Central memory CD8-positive, alpha-beta T cell (primary cell): ENCODE data around the gene SEZ6L.
A peak's percentile ranks its signal among the peaks of the same experiment; 100 is the strongest.

Experiments
- ATAC-seq: fragments of 150-1000 bp; cut with Tn5 transposase; replicated peaks from 2 replicates; pipeline ENCODE4 v1.10.0; 2022; ENCODE audit warnings: mild to moderate bottlenecking, moderate FRiP score, moderate number of reproducible peaks; ENCODE audit not compliant: poor library complexity, severe bottlenecking; ENCODE audit errors: extremely low read depth
- DNase-seq, 2 donors: peaks; one replicate each; pipeline ENCODE4 v3.0.0; 2021; ENCODE audit warnings: low spot score in 2 of 2
- H3K27ac Mint-ChIP-seq: one replicate; pipeline ENCODE4 v1.8.0; 2022; ENCODE audit warnings: low read depth, mild to moderate bottlenecking, moderate library complexity, mixed read lengths
- H3K27me3 Mint-ChIP-seq: one replicate; pipeline ENCODE4 v1.8.0; 2022; ENCODE audit warnings: mixed read lengths
- H3K36me3 Mint-ChIP-seq: one replicate; pipeline ENCODE4 v1.8.0; 2022; ENCODE audit warnings: mild to moderate bottlenecking, moderate library complexity, mixed read lengths; ENCODE audit not compliant: insufficient read depth
- H3K4me1 Mint-ChIP-seq: one replicate; pipeline ENCODE4 v1.8.0; 2022; ENCODE audit warnings: mixed read lengths
- H3K4me3 Mint-ChIP-seq: one replicate; pipeline ENCODE4 v1.8.0; 2022; ENCODE audit warnings: mild to moderate bottlenecking, moderate library complexity, mixed read lengths
- H3K9me3 Mint-ChIP-seq: one replicate; pipeline ENCODE4 v1.8.0; 2022; ENCODE audit warnings: mixed read lengths

The SEZ6L gene

GRCh38 chr22:26367402-26368245 is 198.4 kb downstream of the SEZ6L start:
- no peak for ATAC-seq
- no peaks in the 10 kb centered on the region for H3K9me3 Mint-ChIP-seq
- H3K4me1 Mint-ChIP-seq: peaks cover 5% of the 10 kb centered on the region
- H3K36me3 Mint-ChIP-seq: no peaks in the 10 kb centered on the region
- H3K27ac Mint-ChIP-seq: no peak overlapping the region
- peak; percentile 34 to 47 for DNase-seq
- no peak overlapping the region for H3K4me3 Mint-ChIP-seq
- H3K27me3 Mint-ChIP-seq: peaks cover 26% of the 10 kb centered on the region

DNA sequence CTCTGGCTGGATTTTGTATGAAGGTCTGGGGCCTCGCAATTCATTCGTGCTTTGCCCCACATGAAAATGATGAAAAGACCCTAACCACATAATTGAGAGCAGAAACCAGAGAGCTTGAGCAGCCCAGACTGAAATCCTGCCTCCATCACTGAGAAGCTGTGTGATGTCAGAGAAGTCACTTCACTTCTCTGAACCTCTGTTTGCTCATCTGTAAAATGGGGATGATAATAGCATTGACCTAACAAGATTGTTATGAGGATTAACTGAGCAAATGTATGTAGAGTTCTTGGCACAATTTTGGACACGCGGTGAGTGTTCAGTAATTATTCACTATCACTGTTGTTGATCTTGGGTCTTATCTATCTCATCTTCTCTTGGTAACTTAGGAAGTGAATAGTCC is 203.6 kb downstream of the SEZ6L start:
- peaks cover 7% of the 10 kb centered on the region for H3K4me1 Mint-ChIP-seq
- H3K36me3 Mint-ChIP-seq: no peaks in the 10 kb centered on the region
- no peaks in the 10 kb centered on the region for H3K9me3 Mint-ChIP-seq
- ATAC-seq: no peak
- no peak overlapping the region for H3K4me3 Mint-ChIP-seq
- H3K27me3 Mint-ChIP-seq: peaks cover 72% of the 10 kb centered on the region
- DNase-seq: no peak
- H3K27ac Mint-ChIP-seq: no peak overlapping the region

DNA sequence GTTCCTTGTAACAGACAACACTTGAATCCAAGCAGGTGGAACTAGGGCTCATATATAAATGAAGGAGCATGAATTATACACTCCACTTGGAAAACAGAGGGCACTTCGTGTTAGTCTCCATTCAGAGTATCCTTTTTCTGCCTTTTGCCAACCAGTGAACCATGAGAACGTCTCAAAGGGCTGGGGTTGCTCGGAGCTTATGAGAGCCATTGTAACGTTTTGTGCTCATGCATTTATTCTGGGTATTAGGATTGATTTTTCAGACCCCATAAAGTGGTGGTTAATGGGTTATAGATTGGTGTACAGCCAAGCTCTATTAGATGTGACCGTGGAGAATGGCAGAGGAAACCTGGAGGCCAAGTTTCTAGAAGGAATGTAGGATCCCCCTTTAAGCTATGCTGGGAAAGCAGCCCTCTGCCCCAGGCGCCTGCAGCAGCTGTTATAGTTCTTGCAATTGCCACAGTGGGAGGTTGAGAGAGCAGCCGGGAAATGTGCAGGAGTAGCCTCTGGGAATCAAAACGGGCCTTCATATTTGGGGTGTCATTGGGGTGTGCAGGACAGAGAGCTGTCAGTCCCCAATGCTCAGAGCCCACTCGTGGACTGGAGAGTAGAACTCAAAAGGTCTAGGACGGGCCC is 205.2 kb downstream of the SEZ6L start:
- Mint-ChIP-seq H3K36me3 (no peaks in the 10 kb centered on the region), H3K27ac (no peak overlapping the region), H3K9me3 (no peaks in the 10 kb centered on the region), H3K4me3 (no peak overlapping the region), H3K4me1 (peaks cover 7% of the 10 kb centered on the region), H3K27me3 (peaks cover 88% of the 10 kb centered on the region)
- ATAC-seq: no peak
- DNase-seq: no peak

GRCh38 chr22:26377170-26377830 is 208.0 kb downstream of the SEZ6L start:
- H3K4me3 Mint-ChIP-seq: peak overlapping the region; percentile 14
- peaks cover 95% of the 10 kb centered on the region for H3K27me3 Mint-ChIP-seq
- H3K27ac Mint-ChIP-seq: no peak overlapping the region
- ATAC-seq (no peak), DNase-seq (no peak)
- H3K9me3 Mint-ChIP-seq: no peaks in the 10 kb centered on the region
- H3K4me1 Mint-ChIP-seq: peaks cover 7% of the 10 kb centered on the region
- no peaks in the 10 kb centered on the region for H3K36me3 Mint-ChIP-seq

- peaks cover 7% of the 10 kb centered on the region for H3K4me1 Mint-ChIP-seq
- H3K4me3 Mint-ChIP-seq: no peak overlapping the region
- no peak overlapping the region for H3K27ac Mint-ChIP-seq
- H3K27me3 Mint-ChIP-seq: peaks cover 94% of the 10 kb centered on the region
- H3K9me3 Mint-ChIP-seq: no peaks in the 10 kb centered on the region
- ATAC-seq (no peak), DNase-seq (no peak)
- H3K36me3 Mint-ChIP-seq: no peaks in the 10 kb centered on the region
Observed at GRCh38 chr22:26380072-26380830, 211.0 kb downstream of the SEZ6L start.

DNA sequence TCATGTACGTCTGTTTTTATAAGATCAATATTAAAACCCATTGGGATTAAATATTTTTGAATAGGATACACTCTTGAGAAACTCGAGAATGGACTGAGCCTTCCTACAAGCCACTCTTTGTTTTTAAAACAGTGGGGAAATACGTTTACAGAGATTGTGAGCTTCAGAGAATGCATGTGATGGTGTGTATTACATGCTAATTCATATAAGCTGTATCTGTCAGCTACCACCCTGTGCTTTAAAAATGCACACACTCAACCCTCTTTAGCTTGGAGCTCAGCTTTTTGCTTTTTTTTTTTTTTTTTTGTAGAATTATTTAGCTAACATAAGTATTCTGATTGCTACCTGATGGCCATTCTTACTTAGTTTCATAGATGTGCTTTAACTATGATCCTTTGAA is 213.5 kb downstream of the SEZ6L start:
- Mint-ChIP-seq H3K27ac (no peak overlapping the region), H3K9me3 (no peaks in the 10 kb centered on the region), H3K36me3 (no peaks in the 10 kb centered on the region), H3K27me3 (peaks cover 86% of the 10 kb centered on the region), H3K4me3 (no peak overlapping the region), H3K4me1 (peaks cover 1% of the 10 kb centered on the region)
- no peak for DNase-seq
- no peak for ATAC-seq

DNA sequence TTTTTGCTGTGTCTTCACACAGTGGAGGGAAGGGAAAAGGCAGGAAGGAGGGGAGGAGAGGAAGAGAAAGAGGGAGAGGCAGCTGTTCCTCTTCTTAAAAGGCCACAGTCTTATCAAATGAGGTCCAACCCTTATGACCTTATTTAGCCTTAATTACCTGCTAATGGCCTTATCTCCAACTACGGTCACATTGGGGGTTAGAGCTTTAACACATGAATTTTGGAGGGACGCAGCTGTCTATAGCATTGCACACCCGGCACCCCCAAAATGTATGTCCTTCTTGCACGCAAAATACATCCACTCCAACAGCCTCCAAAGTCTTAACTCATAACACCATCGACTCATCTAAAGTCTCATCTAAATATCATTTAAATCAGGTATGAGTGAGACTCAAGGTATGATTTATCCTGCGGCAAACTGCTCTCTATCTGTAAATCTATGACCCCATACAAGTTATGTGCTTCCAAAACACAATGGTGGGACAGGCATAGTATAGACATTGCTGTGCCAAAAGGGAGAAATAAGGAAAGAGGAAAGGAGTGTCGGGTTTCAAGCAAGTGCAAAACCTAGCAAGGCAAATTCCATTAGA is 214.8 kb downstream of the SEZ6L start:
- Mint-ChIP-seq H3K36me3 (no peaks in the 10 kb centered on the region), H3K27ac (no peak overlapping the region), H3K9me3 (no peaks in the 10 kb centered on the region), H3K27me3 (peaks cover 86% of the 10 kb centered on the region), H3K4me3 (no peak overlapping the region), H3K4me1 (no peaks in the 10 kb centered on the region)
- no peak for DNase-seq
- ATAC-seq: no peak

GRCh38 chr22:26385164-26385563 is 215.9 kb downstream of the SEZ6L start:
- H3K4me1 Mint-ChIP-seq: no peaks in the 10 kb centered on the region
- no peaks in the 10 kb centered on the region for H3K36me3 Mint-ChIP-seq
- H3K9me3 Mint-ChIP-seq: no peaks in the 10 kb centered on the region
- no peak overlapping the region for H3K27ac Mint-ChIP-seq
- DNase-seq (no peak), ATAC-seq (no peak)
- no peak overlapping the region for H3K4me3 Mint-ChIP-seq
- peaks cover 87% of the 10 kb centered on the region for H3K27me3 Mint-ChIP-seq

- Mint-ChIP-seq H3K27ac (no peak overlapping the region), H3K9me3 (no peaks in the 10 kb centered on the region), H3K4me1 (no peaks in the 10 kb centered on the region), H3K4me3 (no peak overlapping the region), H3K36me3 (no peaks in the 10 kb centered on the region), H3K27me3 (peaks cover 69% of the 10 kb centered on the region)
- ATAC-seq (no peak), DNase-seq (no peak)
Observed at GRCh38 chr22:26389125-26389524, 219.9 kb downstream of the SEZ6L start.

- ATAC-seq (no peak), DNase-seq (no peak)
- Mint-ChIP-seq H3K27ac (no peak overlapping the region), H3K4me3 (no peak overlapping the region), H3K9me3 (no peaks in the 10 kb centered on the region), H3K27me3 (peaks cover 51% of the 10 kb centered on the region), H3K36me3 (no peaks in the 10 kb centered on the region), H3K4me1 (no peaks in the 10 kb centered on the region)
Observed at GRCh38 chr22:26391091-26391490, 221.8 kb downstream of the SEZ6L start.

DNA sequence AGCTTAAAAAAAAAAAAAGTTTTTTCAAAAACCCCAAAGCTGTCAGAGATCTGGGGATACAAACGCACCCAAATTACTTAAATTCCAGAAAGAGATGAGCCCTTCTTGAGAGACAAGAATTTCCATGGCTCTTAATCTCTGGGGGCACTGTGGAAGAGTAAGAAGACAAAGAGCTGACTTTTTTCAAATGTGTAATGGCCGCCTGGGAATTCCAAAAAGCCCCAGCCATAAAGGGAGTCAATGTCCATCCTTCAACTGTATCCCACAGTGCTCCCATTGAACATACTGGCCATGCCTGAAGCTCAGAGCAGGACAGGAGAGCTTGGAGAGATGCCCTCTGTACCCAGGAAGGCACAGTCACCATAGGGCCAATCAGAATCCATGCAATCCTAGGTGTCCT is 222.4 kb downstream of the SEZ6L start:
- Mint-ChIP-seq H3K27ac (no peak overlapping the region), H3K4me3 (no peak overlapping the region), H3K9me3 (no peaks in the 10 kb centered on the region), H3K27me3 (peaks cover 50% of the 10 kb centered on the region), H3K4me1 (no peaks in the 10 kb centered on the region), H3K36me3 (no peaks in the 10 kb centered on the region)
- no peak for DNase-seq
- no peak for ATAC-seq

DNA sequence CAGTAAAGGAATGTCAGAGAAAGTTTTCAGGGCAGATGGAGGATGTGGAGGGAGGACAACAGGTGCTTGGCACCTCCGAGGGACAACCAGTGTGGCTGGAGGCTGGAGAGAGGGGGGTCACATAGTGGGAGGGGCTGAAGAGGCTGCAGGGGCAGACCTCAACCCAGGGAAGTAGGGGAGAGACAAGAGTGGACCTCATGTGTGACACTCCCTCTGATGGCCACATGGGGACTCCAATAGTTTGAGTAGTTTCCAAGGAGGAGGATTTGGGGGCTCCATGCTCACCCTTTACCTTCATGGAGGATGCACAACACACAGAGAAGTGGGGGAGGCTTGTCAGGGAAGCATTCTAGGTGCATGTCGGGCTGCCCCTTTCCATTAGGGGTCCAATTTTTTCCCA is 224.7 kb downstream of the SEZ6L start:
- no peak overlapping the region for H3K4me3 Mint-ChIP-seq
- no peak overlapping the region for H3K27ac Mint-ChIP-seq
- ATAC-seq (no peak), DNase-seq (no peak)
- H3K36me3 Mint-ChIP-seq: no peaks in the 10 kb centered on the region
- H3K4me1 Mint-ChIP-seq: no peaks in the 10 kb centered on the region
- H3K9me3 Mint-ChIP-seq: no peaks in the 10 kb centered on the region
- peaks cover 30% of the 10 kb centered on the region for H3K27me3 Mint-ChIP-seq
